ENCODE measurements around the gene WFIKKN1.

WFIKKN1 gene

DNA sequence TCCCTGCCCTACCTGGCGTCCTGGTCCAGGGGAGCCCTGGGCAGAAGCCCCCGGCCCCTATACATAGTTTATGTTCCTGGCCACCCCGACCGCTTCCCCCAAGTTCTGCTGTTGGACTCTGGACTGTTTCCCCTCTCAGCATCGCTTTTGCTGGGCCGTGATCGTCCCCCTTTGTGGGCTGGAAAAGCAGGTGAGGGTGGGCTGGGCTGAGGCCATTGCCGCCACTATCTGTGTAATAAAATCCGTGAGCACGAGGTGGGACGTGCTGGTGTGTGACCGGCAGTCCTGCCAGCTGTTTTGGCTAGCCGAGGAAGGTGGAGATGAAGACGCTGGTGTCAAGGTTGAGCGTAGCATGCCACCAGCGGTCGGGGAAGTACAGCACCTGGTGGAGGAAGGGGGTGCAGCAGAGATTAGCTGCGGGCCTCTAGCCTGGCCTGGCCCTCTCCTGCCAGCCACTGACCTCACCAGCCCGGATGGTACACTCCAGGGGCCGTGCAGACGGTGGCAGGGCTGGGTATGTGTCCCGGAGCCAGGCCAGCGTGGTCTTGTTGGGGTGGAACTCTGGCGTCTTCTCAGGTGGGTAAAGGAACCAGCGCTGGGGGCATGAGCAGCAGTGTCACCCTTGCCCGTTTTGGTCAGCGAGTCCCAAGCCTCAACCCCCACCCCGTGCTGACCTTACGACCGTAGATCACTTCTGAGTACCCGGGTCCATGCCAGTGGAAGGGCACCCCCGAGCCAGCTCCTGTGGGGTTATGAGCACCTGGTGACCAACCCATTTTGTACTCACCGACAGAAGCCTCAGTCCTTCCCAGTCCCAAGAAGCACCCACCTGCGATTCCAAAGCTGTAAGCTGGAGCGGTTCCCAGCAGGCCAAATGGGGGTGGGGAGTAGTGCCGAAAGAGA lies 52.0 kb downstream of the WFIKKN1 start:
- TF ChIP-seq, protein P1, sequence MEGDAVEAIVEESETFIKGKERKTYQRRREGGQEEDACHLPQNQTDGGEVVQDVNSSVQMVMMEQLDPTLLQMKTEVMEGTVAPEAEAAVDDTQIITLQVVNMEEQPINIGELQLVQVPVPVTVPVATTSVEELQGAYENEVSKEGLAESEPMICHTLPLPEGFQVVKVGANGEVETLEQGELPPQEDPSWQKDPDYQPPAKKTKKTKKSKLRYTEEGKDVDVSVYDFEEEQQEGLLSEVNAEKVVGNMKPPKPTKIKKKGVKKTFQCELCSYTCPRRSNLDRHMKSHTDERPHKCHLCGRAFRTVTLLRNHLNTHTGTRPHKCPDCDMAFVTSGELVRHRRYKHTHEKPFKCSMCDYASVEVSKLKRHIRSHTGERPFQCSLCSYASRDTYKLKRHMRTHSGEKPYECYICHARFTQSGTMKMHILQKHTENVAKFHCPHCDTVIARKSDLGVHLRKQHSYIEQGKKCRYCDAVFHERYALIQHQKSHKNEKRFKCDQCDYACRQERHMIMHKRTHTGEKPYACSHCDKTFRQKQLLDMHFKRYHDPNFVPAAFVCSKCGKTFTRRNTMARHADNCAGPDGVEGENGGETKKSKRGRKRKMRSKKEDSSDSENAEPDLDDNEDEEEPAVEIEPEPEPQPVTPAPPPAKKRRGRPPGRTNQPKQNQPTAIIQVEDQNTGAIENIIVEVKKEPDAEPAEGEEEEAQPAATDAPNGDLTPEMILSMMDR (IDR thresholded peaks at IDR 0.05; ENCODE audit: low read depth, low read length) = no peak
- DNase-seq (ENCODE audit: low read depth in 2 of 2) = no peak
- peak overlapping the region; percentile 62 to 70 for H3K4me3 ChIP-seq (replicated peaks in 1 of 2; ENCODE audit: low read depth in 2 of 2, low read length in 2 of 2)

DNA sequence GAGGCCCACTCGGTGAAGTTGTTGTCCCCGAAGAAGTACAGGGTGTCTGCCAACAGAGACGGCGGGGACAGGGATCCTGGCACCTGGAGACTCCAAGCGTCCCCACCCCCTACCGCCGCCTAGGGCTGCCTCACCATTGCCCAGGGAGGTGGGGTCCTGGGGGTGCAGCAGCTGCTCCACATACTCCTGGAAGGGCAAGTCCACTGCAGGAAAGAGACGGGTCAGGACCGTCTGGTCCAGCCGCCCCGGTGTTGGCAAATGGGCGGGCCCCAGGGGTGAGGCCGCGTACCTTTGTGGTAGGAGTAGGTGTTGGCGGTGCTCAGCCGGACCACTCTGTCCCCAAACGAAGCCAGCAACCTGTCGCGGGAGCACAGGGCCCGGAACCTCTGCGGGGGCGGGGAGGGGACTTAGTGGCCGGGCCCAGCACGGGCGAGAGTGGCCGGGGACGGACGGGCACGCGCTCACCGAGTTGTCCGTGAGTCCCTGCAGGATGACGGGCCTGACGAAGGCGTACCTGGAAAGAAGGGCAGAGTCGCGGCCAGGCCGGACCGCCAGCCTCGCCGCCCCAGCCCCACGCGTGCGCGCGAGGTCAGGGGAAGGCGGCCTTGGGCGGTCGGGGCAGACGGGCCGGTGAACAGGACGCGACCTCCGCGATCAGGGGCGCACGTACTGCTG lies 52.7 kb downstream of the WFIKKN1 start:
- TF ChIP-seq, protein P1 (IDR thresholded peaks at IDR 0.05; ENCODE audit: low read depth, low read length) = no peak
- H3K4me3 ChIP-seq (replicated peaks in 1 of 2; ENCODE audit: low read depth in 2 of 2, low read length in 2 of 2) = peak overlapping the region; percentile 62 to 70
- no peak for DNase-seq (ENCODE audit: low read depth in 2 of 2)

Data from cardiac fibroblast (primary cell).